ENCODE measurements around the gene BRD8. TPM values are rescaled to one million over a fixed set of nuclear protein-coding genes. Genes with fewer than 3 reads are reported as not detected.
A peak's percentile ranks its signal among the peaks of the same experiment; 100 is the strongest.

BRD8 gene
- total RNA-seq, 1 experiment from 2014 or later = 93.4 TPM

- Mint-ChIP-seq H3K27me3 (ENCODE audit: insufficient read depth, unreplicated experiment) (no peaks in the 10 kb centered on the region), H3K4me3 (ENCODE audit: unreplicated experiment) (no peak overlapping the region), H3K4me1 (ENCODE audit: insufficient read depth, unreplicated experiment) (no peaks in the 10 kb centered on the region), H3K9me3 (ENCODE audit: unreplicated experiment) (no peaks in the 10 kb centered on the region), H3K36me3 (ENCODE audit: insufficient read depth, unreplicated experiment) (peaks cover 78% of the 10 kb centered on the region), H3K27ac (ENCODE audit: low read depth, unreplicated experiment) (no peak overlapping the region)
- POLR2A ChIA-PET = interaction anchor here (0.8 to 1.2 kb wide), 2 partner anchors 12 to 27 kb away, joined by 3 read pairs; partner anchors contain the start of gene CDC23
- CTCF ChIA-PET = interaction anchor here (0.6 to 1.7 kb wide), 7 partner anchors 10 to 166 kb away, joined by 3 to 6 read pairs (median 4); no protein-coding TSS in a partner anchor
- no TSS peak for BruUV-seq (replicated peaks)
- no peak for DNase-seq (ENCODE audit: unreplicated experiment)
- no peak for TF ChIP-seq CTCF (IDR thresholded peaks at IDR 0.05; ENCODE audit: unreplicated experiment)
- intact Hi-C loops (cut with micrococcal nuclease) = no loop called here
Measured at GRCh38 chr5:138186002-138186447, 7.6 kb upstream of the BRD8 start.

- ChIA-PET POLR2A (interaction anchor here (1.3 kb wide), 1 partner anchor 30 kb away, joined by 3 read pairs; no protein-coding TSS in a partner anchor), CTCF (interaction anchor here (1.7 to 2.1 kb wide), 2 partner anchors 40 to 229 kb away, joined by 6 to 8 read pairs; no protein-coding TSS in a partner anchor)
- intact Hi-C loops (cut with micrococcal nuclease) = no loop called here
- no peak for TF ChIP-seq CTCF (IDR thresholded peaks at IDR 0.05; ENCODE audit: unreplicated experiment)
- no peak for DNase-seq (ENCODE audit: unreplicated experiment)
- Mint-ChIP-seq H3K36me3 (ENCODE audit: insufficient read depth, unreplicated experiment) (peaks cover 49% of the 10 kb centered on the region), H3K4me3 (ENCODE audit: unreplicated experiment) (no peak overlapping the region), H3K27me3 (ENCODE audit: insufficient read depth, unreplicated experiment) (no peaks in the 10 kb centered on the region), H3K27ac (ENCODE audit: low read depth, unreplicated experiment) (no peak overlapping the region), H3K4me1 (ENCODE audit: insufficient read depth, unreplicated experiment) (peaks cover 14% of the 10 kb centered on the region), H3K9me3 (ENCODE audit: unreplicated experiment) (no peaks in the 10 kb centered on the region)
- BruUV-seq (replicated peaks) = no TSS peak
Measured at GRCh38 chr5:138182808-138183207, 4.4 kb upstream of the BRD8 start.

- Mint-ChIP-seq H3K27me3 (ENCODE audit: insufficient read depth, unreplicated experiment) (no peaks in the 10 kb centered on the region), H3K4me3 (ENCODE audit: unreplicated experiment) (no peak overlapping the region), H3K27ac (ENCODE audit: low read depth, unreplicated experiment) (no peak overlapping the region), H3K9me3 (ENCODE audit: unreplicated experiment) (no peaks in the 10 kb centered on the region), H3K4me1 (ENCODE audit: insufficient read depth, unreplicated experiment) (peaks cover 14% of the 10 kb centered on the region), H3K36me3 (ENCODE audit: insufficient read depth, unreplicated experiment) (peaks cover 54% of the 10 kb centered on the region)
- intact Hi-C loops (cut with micrococcal nuclease) = loop anchor here (1.0 kb wide), 4 partner anchors 102 to 323 kb away; no protein-coding TSS in a partner anchor
- no peak for DNase-seq (ENCODE audit: unreplicated experiment)
- BruUV-seq (replicated peaks) = no TSS peak
- ChIA-PET CTCF (interaction anchor here (0.6 to 3.0 kb wide), 22 partner anchors 7 to 1120 kb away, joined by 3 to 18 read pairs (median 4); partner anchors contain the start of gene KDM3B), POLR2A (interaction anchor here (1.4 to 4.6 kb wide), 5 partner anchors 21 to 362 kb away, joined by 3 to 62 read pairs (median 21); partner anchors contain the start of genes CDC23, ETF1 and KDM3B)
- TF ChIP-seq CTCF (IDR thresholded peaks at IDR 0.05; ENCODE audit: unreplicated experiment) = no peak
Measured at GRCh38 chr5:138180841-138181240, 2.4 kb upstream of the BRD8 start.

- no TSS peak for BruUV-seq (replicated peaks)
- intact Hi-C loops (cut with micrococcal nuclease) = loop anchor here (1.0 kb wide), 4 partner anchors 103 to 324 kb away; no protein-coding TSS in a partner anchor
- peak; percentile 94 for DNase-seq (ENCODE audit: unreplicated experiment)
- H3K27me3 Mint-ChIP-seq (ENCODE audit: insufficient read depth, unreplicated experiment) = no peaks in the 10 kb centered on the region
- no peaks in the 10 kb centered on the region for H3K9me3 Mint-ChIP-seq (ENCODE audit: unreplicated experiment)
- peaks cover 14% of the 10 kb centered on the region for H3K4me1 Mint-ChIP-seq (ENCODE audit: insufficient read depth, unreplicated experiment)
- CTCF ChIA-PET = interaction anchor here (0.6 to 3.0 kb wide), 36 partner anchors 8 to 1121 kb away, joined by 3 to 18 read pairs (median 3); partner anchors contain the start of genes HSPA9 and KDM3B
- peak; percentile 65 for TF ChIP-seq CTCF (IDR thresholded peaks at IDR 0.05; ENCODE audit: unreplicated experiment)
- peaks cover 54% of the 10 kb centered on the region for H3K36me3 Mint-ChIP-seq (ENCODE audit: insufficient read depth, unreplicated experiment)
- no peak overlapping the region for H3K4me3 Mint-ChIP-seq (ENCODE audit: unreplicated experiment)
- POLR2A ChIA-PET = interaction anchor here (0.5 to 4.6 kb wide), 14 partner anchors 8 to 1414 kb away, joined by 3 to 62 read pairs (median 3); partner anchors contain the start of genes CDC23, ETF1 and KDM3B
- H3K27ac Mint-ChIP-seq (ENCODE audit: low read depth, unreplicated experiment) = no peak overlapping the region
Measured at GRCh38 chr5:138180183-138180782, 1.9 kb upstream of the BRD8 start.

Data from MCF 10A (cell line).